22Rv1 (cell line): ENCODE measurements around the gene GFOD2.
"Not testable (repeated sequence)": the region's sequence is repeated elsewhere in the genome, so short reads cannot be mapped to it uniquely, and the experiment has no call there.

Experiments
- CTCF ChIP-seq: fragments of 450-650 bp; IDR thresholded peaks from 2 replicates; pipeline ENCODE4 v1.5.1; 2017; ENCODE audit warnings: mild to moderate bottlenecking
- ZFX ChIP-seq: fragments of 450-650 bp; IDR thresholded peaks from 2 replicates; pipeline ENCODE4 v1.6.1; 2017; ENCODE audit warnings: antibody characterized with exemption, borderline replicate concordance

GRCh38 chr16:67751331-67751730 is 32.2 kb upstream of the GFOD2 start:
- not testable (repeated sequence) for TF ChIP-seq CTCF, ZFX
